ENCODE data around the gene PCGF3.

GRCh38 chr4:770022-770421, 64.4 kb downstream of the PCGF3 start:
- TF ChIP-seq CTCF (IDR thresholded peaks at IDR 0.05; ENCODE audit: low read depth, low read length) (no peak), EZH2phosphoT487 (IDR thresholded peaks at IDR 0.05; ENCODE audit: low read depth) (no peak)

All from OCI-LY3 (cell line).